HepG2 (cell line): ENCODE measurements around the gene NT5DC4. TPM values are rescaled to one million over a fixed set of nuclear protein-coding genes. Genes with fewer than 3 reads are reported as not detected.

Experiments
- ATAC-seq: fragments of 200-7000 bp; cut with Tn5 transposase; 3 replicates; pipeline ENCODE4 v1.9.1; 2020; ENCODE audit warnings: mild to moderate bottlenecking, moderate library complexity
- BruUV-seq: library from RNA; stranded (reverse); fragments of 400-500 nt; replicated peaks from 2 replicates; lab custom pipeline; 2021; lab: Mats Ljungman, UMichigan
- CTCF ChIA-PET: fragments of 300-600 bp; formaldehyde crosslinking; extraction: SDS; loops from one replicate; lab custom pipeline; 2021; ENCODE audit warnings: low total read pairs, inconsistent platforms, low intra/inter-chr PET ratio; lab: Yijun Ruan, JAX
- POLR2A ChIA-PET: fragments of 350-600 bp; sonication (Branson Sonifier 250); formaldehyde crosslinking; loops from one replicate; lab custom pipeline; 2020; ENCODE audit warnings: antibody characterized with exemption, inconsistent platforms; lab: Yijun Ruan, JAX
- DNase-seq: peaks from one replicate; pipeline ENCODE4 v3.0.0-alpha.2; 2015; ENCODE audit warnings: low spot score
- FAIRE-seq: peaks from 3 replicates; lab custom pipeline; 2011; peaks lifted over from hg19 to GRCh38; lab: Jason Lieb, UNC
- H2AFZ ChIP-seq: one replicate; pipeline ENCODE4 v1.6.1; 2011; ENCODE audit warnings: low read length, inconsistent platforms
- H3K27ac ChIP-seq: fragments of 300-600 bp; 3 replicates; pipeline ENCODE4 v1.8.0; 2011; ENCODE audit warnings: mixed run types, mild to moderate bottlenecking, mixed read lengths, low read length, inconsistent platforms; ENCODE audit not compliant: insufficient read depth; ENCODE audit errors: extremely low read length
- H3K27me3 ChIP-seq, 2 experiments: fragments of 200-600 bp in 1 of 2; 2 replicates in 1 of 2; 3 replicates in 1 of 2; pipeline versions ENCODE4 v1.6.0 to v1.8.0; 2011; ENCODE audit warnings: low read length in 2 of 2, mild to moderate bottlenecking in 2 of 2, moderate library complexity in 2 of 2, inconsistent platforms in 1 of 2; ENCODE audit not compliant: insufficient read depth in 2 of 2, control insufficient read depth in 1 of 2
- H3K36me3 ChIP-seq, 2 experiments: fragments of 200-600 bp in 1 of 2; replicated peaks in 1 of 2; 2 replicates in 1 of 2; 3 replicates in 1 of 2; pipeline versions ENCODE4 v1.5.1 to v1.8.0; 2011; ENCODE audit warnings: low read length in 2 of 2, inconsistent platforms in 1 of 2; ENCODE audit not compliant: insufficient read depth in 2 of 2, control insufficient read depth in 1 of 2
- H3K4me1 ChIP-seq: 2 replicates; pipeline ENCODE4 v1.5.1; 2012; ENCODE audit warnings: low read length, inconsistent platforms; ENCODE audit not compliant: insufficient read depth
- H3K4me2 ChIP-seq: 2 replicates; pipeline ENCODE4 v1.6.0; 2011; ENCODE audit warnings: low read depth, low read length, inconsistent platforms
- H3K4me3 ChIP-seq, 3 experiments: fragments of 200-600 bp in 1 of 3; sonication (generic), shearing (Covaris generic) in 1 of 3; replicated peaks in 1 of 3; 2 replicates each; pipeline ENCODE4 v1.5.1; 2011 to 2016; ENCODE audit warnings: low read length in 3 of 3, inconsistent platforms in 2 of 3, low read depth in 2 of 3, mild to moderate bottlenecking in 2 of 3, control low read depth in 1 of 3, mixed read lengths in 1 of 3; ENCODE audit not compliant: insufficient read depth in 1 of 3
- H3K79me2 ChIP-seq: one replicate; pipeline ENCODE4 v1.6.1; 2011; ENCODE audit warnings: low read length, inconsistent platforms; ENCODE audit not compliant: insufficient read depth
- H3K9ac ChIP-seq: 2 replicates; pipeline ENCODE4 v1.6.0; 2011; ENCODE audit warnings: mild to moderate bottlenecking, low read depth, low read length, inconsistent platforms; ENCODE audit not compliant: insufficient read depth
- H3K9me3 ChIP-seq: 2 replicates; pipeline ENCODE4 v1.5.1; 2012; ENCODE audit warnings: mild to moderate bottlenecking, low read length
- H4K20me1 ChIP-seq: 2 replicates; pipeline ENCODE4 v1.6.0; 2011; ENCODE audit warnings: inconsistent platforms, mild to moderate bottlenecking, low read length, moderate library complexity; ENCODE audit not compliant: insufficient read depth
- AFF4 ChIP-seq: sonication (generic); formaldehyde crosslinking; IDR thresholded peaks from 2 replicates; pipeline ENCODE4 v1.4.0; 2020; ENCODE audit warnings: missing genetic modification reagents
- EEA1 ChIP-seq: sonication (generic); formaldehyde crosslinking; IDR thresholded peaks from 2 replicates; pipeline ENCODE4 v1.5.1; 2020; ENCODE audit warnings: mild to moderate bottlenecking, missing genetic modification reagents, borderline replicate concordance
- ZNF10 ChIP-seq: sonication (generic); formaldehyde crosslinking; IDR thresholded peaks from 2 replicates; pipeline ENCODE4 v1.4.0; 2020; ENCODE audit warnings: mild to moderate bottlenecking, low read depth, missing genetic modification reagents, borderline replicate concordance
- ZNF205 ChIP-seq: IDR thresholded peaks from 2 replicates; pipeline ENCODE4 v1.6.1; 2018; ENCODE audit warnings: missing biosample characterization, missing genetic modification reagents
- ZNF335 ChIP-seq: sonication (generic); formaldehyde crosslinking; IDR thresholded peaks from 2 replicates; pipeline ENCODE4 v1.4.0; 2020; ENCODE audit warnings: missing genetic modification reagents
- ZNF382 ChIP-seq: sonication (generic); formaldehyde crosslinking; IDR thresholded peaks from 2 replicates; pipeline ENCODE4 v1.5.0; 2020; ENCODE audit warnings: missing genetic modification reagents, mild to moderate bottlenecking, borderline replicate concordance
- ZNF619 ChIP-seq: sonication (generic); formaldehyde crosslinking; IDR thresholded peaks from 2 replicates; pipeline ENCODE4 v1.4.0; 2020; ENCODE audit warnings: mild to moderate bottlenecking, missing genetic modification reagents
- ZNF768 ChIP-seq: sonication (generic); formaldehyde crosslinking; IDR thresholded peaks from 2 replicates; pipeline ENCODE4 v1.4.0; 2020; ENCODE audit warnings: missing genetic modification reagents
- ZNF776 ChIP-seq: sonication (generic); formaldehyde crosslinking; IDR thresholded peaks from 2 replicates; pipeline ENCODE4 v1.4.0; 2020; ENCODE audit warnings: mild to moderate bottlenecking, missing genetic modification reagents
- WGBS: methylation state at CpG from one replicate; pipeline ENCODE4 v1.1.6; 2017; ENCODE audit warnings: low lambda C conversion rate; 5-methylcytosine and 5-hydroxymethylcytosine counted together
- in situ Hi-C: cut with HindIII; loops from 2 replicates; pipeline ENCODE4 v1.10.0; 2017; ENCODE audit warnings: low pct_unique_long_range_greater_than_20kb; ENCODE audit not compliant: extremely low pct_ligation_motif_present
- intact Hi-C: fragments of 100-400 bp; cut with micrococcal nuclease; formaldehyde crosslinking; loops from one replicate; pipeline ENCODE4 v1.10.0; 2022; ENCODE audit not compliant: unreplicated experiment
- polyA plus RNA-seq, 8 experiments: library from polyadenylated mRNA; depleted of rRNA in 3 of 8; stranded (reverse) in 7 of 8; unstranded in 1 of 8; fragments of >200 nt; fragmentation: Illumina TruSeq in 4 of 8; extraction: Trizol in 4 of 8; gene quantifications; 2 replicates each; pipeline versions ENCODE4 v1.2.1 to v1.2.3, GENCODE V29; 2011 to 2016; ENCODE audit warnings: low read depth in 4 of 8, missing spikeins in 1 of 8, mixed read lengths in 1 of 8; ENCODE audit not compliant: insufficient read depth in 1 of 8
- total RNA-seq, 5 experiments: library from RNA; depleted of rRNA; stranded (reverse); fragments of >200 nt; fragmentation: Illumina TruSeq; extraction: Trizol; gene quantifications; 2 replicates each; pipeline ENCODE4 v1.2.3, GENCODE V29; 2016; ENCODE audit warnings: low read depth in 1 of 5
- TF ChIP-seq, protein P1 (sequence below): sonication (generic); formaldehyde crosslinking; IDR thresholded peaks from 2 replicates; pipeline ENCODE4 v1.4.0; 2020; ENCODE audit warnings: missing genetic modification reagents

NT5DC4 gene
- total and polyA plus RNA-seq, 2 of the 13 experiments (the other 11 are each of a cell fraction or from before 2014, with no cell fraction given) = 0.04 to 4.2 TPM

- peaks cover 31% of the 10 kb centered on the region for H3K4me1 ChIP-seq
Measured at GRCh38 chr2:112788653-112789052, 67.8 kb downstream of the NT5DC4 start.

More at GRCh38 chr2:112788653-112789052, 67.8 kb downstream of the NT5DC4 start:
- FAIRE-seq (no peak), ATAC-seq (no peak), DNase-seq (no peak)
- POLR2A ChIA-PET = no interaction called here
- H3K9ac ChIP-seq = no peak overlapping the region
- H4K20me1 ChIP-seq = no peaks in the 10 kb centered on the region
- no peaks in the 10 kb centered on the region for H3K9me3 ChIP-seq
- H3K4me3 ChIP-seq = no peak overlapping the region
- H3K79me2 ChIP-seq = no peaks in the 10 kb centered on the region
- TF ChIP-seq ZNF10 (no peak), EEA1 (CRISPR knock-in tag) (no peak), AFF4 (no peak), ZNF776 (no peak), ZNF205 (CRISPR knock-in tag) (no peak), ZNF382 (no peak), ZNF619 (CRISPR knock-in tag) (no peak), ZNF768 (CRISPR knock-in tag) (no peak), ZNF335 (no peak)
- TF ChIP-seq, protein P1, sequence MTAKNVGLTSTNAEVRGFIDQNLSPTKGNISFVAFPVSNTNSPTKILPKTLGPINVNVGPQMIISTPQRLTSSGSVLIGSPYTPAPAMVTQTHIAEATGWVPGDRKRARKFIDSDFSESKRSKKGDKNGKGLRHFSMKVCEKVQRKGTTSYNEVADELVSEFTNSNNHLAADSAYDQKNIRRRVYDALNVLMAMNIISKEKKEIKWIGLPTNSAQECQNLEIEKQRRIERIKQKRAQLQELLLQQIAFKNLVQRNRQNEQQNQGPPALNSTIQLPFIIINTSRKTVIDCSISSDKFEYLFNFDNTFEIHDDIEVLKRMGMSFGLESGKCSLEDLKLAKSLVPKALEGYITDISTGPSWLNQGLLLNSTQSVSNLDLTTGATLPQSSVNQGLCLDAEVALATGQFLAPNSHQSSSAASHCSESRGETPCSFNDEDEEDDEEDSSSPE (CRISPR knock-in tag) = no peak
- no peaks in the 10 kb centered on the region for H3K36me3 ChIP-seq
- H3K27me3 ChIP-seq = no peaks in the 10 kb centered on the region
- no TSS peak for BruUV-seq
- no peak overlapping the region for H2AFZ ChIP-seq
- no peak overlapping the region for H3K27ac ChIP-seq
- CTCF ChIA-PET = no interaction called here
- in situ Hi-C loops = no loop called here
- intact Hi-C loops = no loop called here
- WGBS = 93% methylated on average over 3 of the region's 3 CpGs
- no peak overlapping the region for H3K4me2 ChIP-seq

Other genes starting within 250 kb of the NT5DC4 start
- 59.8 and 69.8 TPM in 2 replicates for gene TTL, start 238.9 kb upstream of the NT5DC4 start, total RNA-seq (2016; rRNA removed; fragmentation: Illumina TruSeq; extraction: Trizol)
- 19.0 TPM in 2 replicates for gene TTL, start 238.9 kb upstream of the NT5DC4 start, polyA plus RNA-seq (2011; rRNA removed)
- 46.0 and 70.8 TPM in 2 replicates for gene POLR1B, start 178.6 kb upstream of the NT5DC4 start, total RNA-seq (2016; rRNA removed; fragmentation: Illumina TruSeq; extraction: Trizol)
- gene POLR1B, start 178.6 kb upstream of the NT5DC4 start, polyA plus RNA-seq (2011; rRNA removed) = 17.5 and 18.3 TPM in 2 replicates
- gene CHCHD5, start 136.4 kb upstream of the NT5DC4 start, total RNA-seq (2016; rRNA removed; fragmentation: Illumina TruSeq; extraction: Trizol) = 22.8 and 23.9 TPM in 2 replicates
- 19.0 and 22.7 TPM in 2 replicates for gene CHCHD5, start 136.4 kb upstream of the NT5DC4 start, polyA plus RNA-seq (2011; rRNA removed)
- gene SLC20A1, start 75.1 kb upstream of the NT5DC4 start, total RNA-seq (2016; rRNA removed; fragmentation: Illumina TruSeq; extraction: Trizol) = 60.1 and 85.9 TPM in 2 replicates
- 54.0 and 70.6 TPM in 2 replicates for gene SLC20A1, start 75.1 kb upstream of the NT5DC4 start, polyA plus RNA-seq (2011; rRNA removed)
- gene CKAP2L, start 43.6 kb downstream of the NT5DC4 start, total RNA-seq (2016; rRNA removed; fragmentation: Illumina TruSeq; extraction: Trizol) = 9.5 and 21.5 TPM in 2 replicates
- 3.9 and 7.1 TPM in 2 replicates for gene CKAP2L, start 43.6 kb downstream of the NT5DC4 start, polyA plus RNA-seq (2011; rRNA removed)
- gene IL1A, start 63.5 kb downstream of the NT5DC4 start, total RNA-seq (2016; rRNA removed; fragmentation: Illumina TruSeq; extraction: Trizol) = not detected in 2 replicates
- not detected in 2 replicates for gene IL1A, start 63.5 kb downstream of the NT5DC4 start, polyA plus RNA-seq (2011; rRNA removed)
- gene IL1B, start 115.8 kb downstream of the NT5DC4 start, total RNA-seq (2016; rRNA removed; fragmentation: Illumina TruSeq; extraction: Trizol) = not detected in 2 replicates
- gene IL1B, start 115.8 kb downstream of the NT5DC4 start, polyA plus RNA-seq (2011; rRNA removed) = 0.08 and 0.18 TPM in 2 replicates
- gene IL37, start 190.1 kb downstream of the NT5DC4 start, total RNA-seq (2016; rRNA removed; fragmentation: Illumina TruSeq; extraction: Trizol) = not detected in 2 replicates
- 0.16 TPM in 1 of 2 replicates, not detected in the other for gene IL37, start 190.1 kb downstream of the NT5DC4 start, polyA plus RNA-seq (2011; rRNA removed)